ENCODE measurements around the gene CDH15. TPM values are rescaled to one million over a fixed set of nuclear protein-coding genes. Genes with fewer than 3 reads are reported as not detected.

The CDH15 gene
- total RNA-seq, 1 donor from 2014 or later = 0.06 TPM

DNA sequence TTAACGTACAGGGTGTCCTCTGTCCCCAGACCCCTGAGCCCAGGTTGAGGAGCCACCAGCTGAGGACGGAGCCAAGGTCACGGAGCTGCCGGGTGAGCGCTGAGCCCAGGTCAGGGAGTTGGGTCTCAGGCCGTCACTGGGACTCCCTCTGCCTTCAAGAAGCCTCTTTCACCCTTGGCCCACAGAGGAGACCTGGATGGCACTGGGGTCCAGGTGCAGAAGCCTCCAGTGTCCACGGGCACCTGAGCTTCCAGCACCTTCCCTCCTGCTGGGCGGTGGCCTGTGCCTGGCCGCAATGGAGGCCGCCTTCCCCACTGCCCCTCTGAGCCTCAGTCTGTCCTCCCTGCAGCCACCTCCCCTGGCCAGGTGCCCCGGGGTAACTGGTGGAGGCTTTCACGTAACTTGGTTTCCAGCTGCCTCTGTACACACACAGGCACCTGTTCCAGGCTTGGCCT is 31.6 kb upstream of the CDH15 start:
- no peak for DNase-seq (ENCODE audit: extremely low read depth, low read depth, low spot score)

DNA sequence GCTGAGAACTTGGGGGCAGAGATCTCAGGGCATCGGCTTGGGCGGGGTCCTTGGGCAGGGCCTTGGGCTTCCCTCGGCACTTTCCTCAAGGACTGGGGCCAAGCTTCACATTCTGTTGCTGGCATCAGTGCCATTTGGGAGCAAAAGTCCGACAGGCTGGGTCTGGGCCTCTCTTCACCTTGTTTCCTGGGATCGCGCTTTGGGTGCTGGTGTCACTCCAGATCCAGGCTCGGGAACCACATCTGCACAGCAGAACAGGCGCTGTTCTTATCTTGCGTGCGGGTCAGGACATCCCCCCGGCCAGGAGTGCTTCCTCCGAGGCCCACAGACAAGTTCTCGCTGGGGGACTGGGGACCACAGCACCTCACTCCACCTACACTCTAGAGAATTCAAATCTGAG is 31.1 kb upstream of the CDH15 start:
- DNase-seq (ENCODE audit: extremely low read depth, low read depth, low spot score) = no peak

DNA sequence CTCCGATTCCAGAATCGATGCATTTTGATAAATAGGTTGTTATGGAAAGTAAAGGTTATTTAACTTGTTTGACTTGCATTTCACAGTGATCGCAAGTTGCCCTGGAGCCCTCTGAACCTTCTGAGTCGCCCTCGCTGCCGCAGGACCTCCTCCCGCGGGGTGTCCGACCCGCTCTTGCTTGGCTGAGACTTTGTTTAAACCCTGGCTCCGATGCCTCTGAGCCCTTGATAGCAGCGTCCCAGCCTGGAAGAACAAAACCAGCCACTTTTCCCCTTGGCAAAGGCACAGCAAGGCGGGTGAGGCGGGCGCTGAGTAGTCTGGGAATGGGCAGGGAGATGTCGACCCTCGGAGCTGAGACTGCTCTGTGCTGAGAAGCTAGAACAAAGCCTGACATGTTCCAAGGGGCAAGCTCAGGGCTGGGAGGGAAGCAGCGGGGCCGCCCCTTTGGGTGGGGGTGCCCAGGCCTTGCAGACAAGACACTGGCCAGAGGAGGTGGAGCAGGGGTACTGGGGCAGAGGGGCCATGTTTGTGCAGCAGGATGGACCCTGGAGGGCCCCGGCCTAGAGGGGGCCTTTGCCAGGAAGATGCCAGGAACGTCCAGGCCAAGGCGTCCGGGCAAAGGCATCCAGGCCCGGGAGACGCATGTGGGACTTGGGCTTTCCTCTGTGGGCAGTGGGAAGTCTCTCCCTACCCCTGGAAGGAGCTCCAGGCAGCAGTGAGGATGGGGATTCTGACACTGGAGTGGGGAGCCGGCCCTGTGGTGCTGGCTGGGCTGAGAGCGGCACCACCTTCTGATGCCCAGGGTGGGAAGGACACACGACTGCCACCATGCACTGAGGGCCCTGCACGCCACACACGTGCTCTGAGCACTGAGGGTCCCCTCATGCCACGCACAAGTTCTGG is 30.3 kb upstream of the CDH15 start:
- DNase-seq (ENCODE audit: extremely low read depth, low read depth, low spot score) = no peak

DNA sequence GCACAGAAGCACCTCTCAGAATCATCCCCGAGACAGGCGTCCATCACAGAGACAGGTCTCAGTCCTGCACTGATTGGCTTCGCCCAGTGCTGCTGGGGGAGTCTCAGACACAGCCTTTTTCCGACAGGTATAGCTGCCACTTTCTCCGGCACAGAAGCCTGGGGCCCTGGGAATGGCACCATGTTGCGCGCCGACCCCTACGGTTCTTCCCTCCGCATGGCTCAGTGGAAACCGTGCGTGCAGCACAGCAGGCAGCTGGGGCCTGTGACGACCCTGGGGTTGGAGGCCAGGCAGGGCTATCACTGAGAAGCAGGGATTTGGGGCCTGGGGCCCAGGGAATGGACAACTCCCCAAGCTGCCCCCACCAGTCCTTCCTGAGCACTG is 29.7 kb upstream of the CDH15 start:
- DNase-seq (ENCODE audit: extremely low read depth, low read depth, low spot score) = no peak

DNA sequence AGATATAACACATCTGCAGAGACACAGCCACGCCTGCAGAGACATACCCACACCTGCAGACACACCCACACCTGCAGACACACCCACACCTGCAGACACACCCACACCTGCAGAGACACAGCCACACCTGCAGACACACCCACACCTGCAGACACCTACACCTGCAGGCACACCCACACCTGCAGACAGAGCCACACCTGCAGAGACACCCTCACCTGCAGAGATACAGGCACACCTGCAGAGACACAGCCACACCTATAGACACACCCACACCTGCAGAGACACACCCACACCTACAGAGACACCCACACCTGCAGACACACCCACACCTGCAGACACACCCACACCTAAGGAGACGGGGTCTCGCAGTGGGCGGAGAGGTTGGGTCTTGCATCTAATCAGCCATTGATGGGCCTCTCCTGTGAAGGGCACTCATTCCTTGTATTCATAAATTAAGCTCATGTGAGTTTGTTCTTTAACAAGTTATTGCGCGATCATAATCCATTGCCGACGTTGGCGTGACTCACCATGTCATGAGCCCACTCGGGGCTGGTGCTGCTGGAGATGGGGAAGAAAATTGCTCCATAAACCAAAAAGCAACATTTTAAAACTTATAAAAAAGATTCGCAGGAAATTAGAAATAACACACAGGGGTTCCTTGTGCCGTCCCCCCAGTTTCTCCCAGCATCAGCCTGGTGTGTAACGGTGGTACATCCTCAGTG is 28.9 kb upstream of the CDH15 start:
- no peak for DNase-seq (ENCODE audit: extremely low read depth, low read depth, low spot score)

DNA sequence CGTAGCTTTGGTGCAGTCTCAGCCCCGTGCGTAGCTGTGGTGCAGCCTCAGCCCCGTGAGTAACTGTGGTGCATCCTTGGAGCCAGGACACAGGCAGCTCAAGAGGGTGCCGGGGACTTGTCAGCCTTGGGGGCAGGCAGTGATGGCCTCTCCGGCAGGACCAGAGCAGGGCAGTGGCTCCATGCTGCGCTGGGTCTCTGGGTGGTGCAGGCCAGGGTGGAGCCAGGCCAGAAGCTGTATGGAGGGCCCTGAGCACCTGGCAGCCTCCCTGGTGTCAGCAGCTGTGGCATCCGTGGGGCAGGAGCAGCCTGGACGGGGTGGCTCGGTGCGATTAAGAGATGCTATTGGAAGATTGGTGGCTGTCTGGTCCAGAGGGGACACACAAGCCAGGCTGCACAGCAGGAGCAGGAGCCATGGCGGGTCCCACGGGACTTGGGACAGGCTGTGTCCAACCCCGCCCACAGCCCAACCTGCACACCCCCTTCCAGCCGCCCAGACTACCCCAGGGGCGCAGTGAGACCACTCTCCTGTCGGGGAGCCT is 28.3 kb upstream of the CDH15 start:
- DNase-seq (ENCODE audit: extremely low read depth, low read depth, low spot score) = no peak

DNA sequence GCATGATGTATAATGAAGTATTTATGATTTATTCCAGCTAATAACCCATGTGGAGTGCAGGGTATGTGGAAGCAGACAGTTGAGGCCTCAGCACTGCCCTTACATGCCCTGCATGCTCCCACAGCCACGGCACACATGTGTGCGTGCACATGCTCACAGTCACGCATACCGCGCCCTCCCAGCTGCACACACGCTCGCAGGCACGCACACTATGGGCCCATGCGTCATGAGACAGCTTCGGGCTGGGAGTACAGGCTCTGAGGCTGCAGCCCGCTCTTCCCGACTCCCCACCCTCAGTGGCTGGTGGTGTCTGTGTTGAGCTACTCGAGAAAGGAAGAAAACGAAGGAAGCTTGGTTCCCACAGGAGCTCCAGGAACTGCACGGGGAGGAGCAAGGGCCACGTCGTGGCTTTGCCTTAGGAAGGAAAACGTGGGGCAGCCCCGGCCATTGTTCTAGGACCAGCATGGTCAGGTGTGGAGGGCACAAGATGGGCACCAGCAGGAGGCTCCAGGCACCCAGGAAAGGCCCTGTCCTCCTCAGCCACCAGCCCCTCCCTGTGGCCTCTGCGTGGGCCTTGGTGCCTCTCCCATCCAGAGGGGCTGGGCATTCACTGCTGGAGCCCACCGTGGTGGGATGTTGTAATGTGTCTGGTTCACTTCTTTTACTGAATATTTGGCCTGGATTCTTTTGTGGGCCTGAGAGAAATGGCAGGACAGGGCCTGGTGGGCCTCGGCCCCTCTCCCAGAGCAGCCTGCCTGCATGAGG is 27.5 kb upstream of the CDH15 start:
- no peak for DNase-seq (ENCODE audit: extremely low read depth, low read depth, low spot score)

DNA sequence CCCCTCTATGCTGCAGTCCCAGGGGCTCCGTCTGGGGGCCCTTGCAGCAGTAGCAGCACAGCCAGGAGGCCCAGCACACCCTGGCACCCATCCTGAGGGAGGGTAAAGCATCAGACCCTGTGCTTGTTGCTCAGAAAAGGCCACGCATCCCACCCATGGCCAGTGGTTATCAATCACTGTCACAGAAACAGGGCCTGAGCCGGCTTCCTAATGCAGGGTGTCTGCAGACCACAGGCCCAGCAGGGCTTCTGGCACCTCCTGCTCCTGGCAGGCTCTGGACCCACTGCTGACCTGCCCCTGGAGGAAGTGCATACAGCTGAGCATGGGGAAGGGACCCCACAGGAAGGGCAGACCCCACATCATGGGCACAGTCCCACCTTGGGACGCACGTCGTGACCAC is 26.9 kb upstream of the CDH15 start:
- DNase-seq (ENCODE audit: extremely low read depth, low read depth, low spot score) = no peak

DNA sequence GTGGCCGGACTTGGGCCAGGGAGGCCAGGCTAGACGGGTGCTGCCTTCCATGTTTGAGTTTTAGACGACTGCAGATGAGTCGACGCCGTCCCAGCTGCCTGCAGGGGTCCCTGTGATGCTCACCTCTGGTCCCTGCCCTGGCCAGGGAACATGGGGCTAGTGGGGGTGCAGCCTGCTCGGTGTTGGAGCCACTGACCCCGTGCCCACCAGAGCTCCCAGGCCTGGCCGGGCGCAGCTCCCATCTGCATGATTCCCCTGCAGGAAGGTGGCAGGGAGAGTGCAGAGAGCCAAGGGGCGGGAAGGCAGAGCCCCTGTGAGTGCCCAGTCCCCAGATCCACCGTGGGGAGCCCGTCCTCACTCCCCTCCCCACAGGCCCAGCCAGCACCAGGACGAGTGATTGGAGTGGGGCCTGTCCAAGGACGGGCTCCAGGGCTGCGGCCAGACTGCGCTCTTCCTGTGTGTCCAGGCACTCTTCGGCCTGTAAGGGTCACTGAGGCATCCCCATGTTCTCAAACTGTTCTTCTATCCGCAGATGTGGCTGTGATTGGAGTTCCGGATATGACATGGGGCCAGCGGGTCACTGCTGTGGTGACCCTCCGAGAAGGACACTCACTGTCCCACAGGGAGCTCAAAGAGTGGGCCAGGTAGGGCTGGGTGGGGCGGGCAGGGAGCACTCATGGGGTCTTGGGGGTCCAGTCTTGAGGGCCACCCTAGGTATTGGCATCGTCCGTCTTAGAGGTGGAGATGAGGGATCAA is 26.0 kb upstream of the CDH15 start:
- no peak for DNase-seq (ENCODE audit: extremely low read depth, low read depth, low spot score)

DNA sequence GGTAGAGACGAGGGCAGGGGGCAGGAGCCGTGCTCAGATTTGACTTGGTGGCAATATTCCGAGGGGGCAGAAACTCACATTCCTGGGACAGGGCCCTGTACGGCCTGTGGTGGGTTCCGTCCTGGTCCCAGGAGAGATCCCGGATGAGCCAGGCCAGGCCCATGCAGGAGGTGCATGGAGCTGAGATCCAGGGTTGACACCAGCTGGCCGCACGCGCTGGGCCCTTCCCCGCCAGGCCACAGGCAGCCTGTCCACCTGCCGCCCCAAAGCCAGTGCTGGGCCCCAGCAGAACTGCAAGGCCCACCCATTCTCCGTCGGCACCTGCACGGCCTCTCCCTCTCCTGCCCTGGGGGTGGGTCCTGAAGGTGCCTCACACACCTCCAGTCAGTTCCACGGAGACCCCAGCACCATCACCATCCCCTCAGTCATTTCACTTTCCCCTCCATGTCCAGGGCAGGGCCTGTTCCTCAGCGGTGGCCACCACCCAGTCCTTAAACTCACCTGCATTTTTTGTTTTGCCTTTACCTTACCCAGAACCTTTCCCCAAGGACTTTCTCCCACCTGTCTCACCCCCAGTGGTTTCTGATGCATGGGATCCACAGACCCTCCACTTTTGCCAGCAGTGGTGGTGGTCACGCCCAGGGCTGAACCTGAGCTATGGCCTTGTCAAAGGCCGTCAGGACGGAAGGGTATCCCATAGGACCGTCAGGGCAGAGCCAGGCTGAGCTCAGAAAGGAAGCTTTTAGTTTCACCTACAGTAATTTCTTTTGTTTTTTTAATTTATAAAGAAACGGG is 25.1 kb upstream of the CDH15 start:
- DNase-seq (ENCODE audit: extremely low read depth, low read depth, low spot score) = no peak

DNA sequence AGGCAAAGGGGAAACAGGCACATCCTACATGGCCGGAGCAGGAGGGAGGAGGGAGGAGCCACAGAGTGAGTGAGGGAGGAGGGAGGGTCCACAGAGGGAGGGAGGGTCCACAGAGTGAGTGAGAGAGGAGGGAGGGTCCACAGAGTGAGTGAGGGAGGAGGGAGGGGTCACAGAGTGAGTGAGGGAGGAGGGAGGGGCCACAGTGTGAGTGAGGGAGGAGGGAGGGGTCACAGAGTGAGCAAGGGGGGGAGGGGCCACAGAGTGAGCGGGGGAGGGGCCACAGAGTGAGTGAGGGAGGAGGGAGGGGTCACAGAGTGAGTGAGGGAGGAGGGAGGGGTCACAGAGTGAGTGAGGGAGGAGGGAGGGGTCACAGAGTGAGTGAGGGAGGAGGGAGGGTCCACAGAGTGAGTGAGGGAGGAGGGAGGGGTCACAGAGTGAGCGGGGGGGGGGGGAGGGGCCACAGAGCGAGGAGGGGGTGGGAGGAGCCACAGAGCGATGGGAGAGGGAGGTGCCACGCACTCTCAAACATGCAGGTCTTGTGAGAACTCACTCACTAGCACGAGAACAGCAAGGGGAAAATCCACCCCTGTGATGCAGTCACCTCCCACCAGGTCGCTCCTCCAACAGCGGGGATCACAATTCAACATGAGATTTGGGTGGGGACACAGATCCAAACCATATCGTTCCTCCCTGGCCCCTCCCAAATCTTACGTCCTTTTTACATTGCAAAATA is 24.3 kb upstream of the CDH15 start:
- no peak for DNase-seq (ENCODE audit: extremely low read depth, low read depth, low spot score)

DNA sequence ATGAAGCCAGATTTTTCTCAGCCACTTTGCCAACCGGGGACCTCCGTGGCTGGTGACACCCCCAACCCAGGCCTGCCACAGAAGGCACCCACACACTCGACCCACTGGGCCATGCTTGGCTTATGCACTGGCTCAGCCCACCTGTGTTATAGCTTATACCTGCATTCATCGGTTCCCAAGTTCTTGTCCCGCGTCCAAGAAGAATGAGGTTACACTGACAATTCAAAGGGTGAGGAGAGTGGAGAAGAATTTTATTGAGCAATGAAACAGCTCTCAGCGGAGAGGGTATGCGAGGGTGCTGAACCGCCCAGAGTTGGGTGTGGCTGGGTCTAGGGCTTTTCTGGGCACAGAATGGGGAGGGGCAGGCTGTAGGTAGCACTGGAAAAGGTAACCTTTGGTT is 22.2 kb upstream of the CDH15 start:
- no peak for DNase-seq (ENCODE audit: extremely low read depth, low read depth, low spot score)

DNA sequence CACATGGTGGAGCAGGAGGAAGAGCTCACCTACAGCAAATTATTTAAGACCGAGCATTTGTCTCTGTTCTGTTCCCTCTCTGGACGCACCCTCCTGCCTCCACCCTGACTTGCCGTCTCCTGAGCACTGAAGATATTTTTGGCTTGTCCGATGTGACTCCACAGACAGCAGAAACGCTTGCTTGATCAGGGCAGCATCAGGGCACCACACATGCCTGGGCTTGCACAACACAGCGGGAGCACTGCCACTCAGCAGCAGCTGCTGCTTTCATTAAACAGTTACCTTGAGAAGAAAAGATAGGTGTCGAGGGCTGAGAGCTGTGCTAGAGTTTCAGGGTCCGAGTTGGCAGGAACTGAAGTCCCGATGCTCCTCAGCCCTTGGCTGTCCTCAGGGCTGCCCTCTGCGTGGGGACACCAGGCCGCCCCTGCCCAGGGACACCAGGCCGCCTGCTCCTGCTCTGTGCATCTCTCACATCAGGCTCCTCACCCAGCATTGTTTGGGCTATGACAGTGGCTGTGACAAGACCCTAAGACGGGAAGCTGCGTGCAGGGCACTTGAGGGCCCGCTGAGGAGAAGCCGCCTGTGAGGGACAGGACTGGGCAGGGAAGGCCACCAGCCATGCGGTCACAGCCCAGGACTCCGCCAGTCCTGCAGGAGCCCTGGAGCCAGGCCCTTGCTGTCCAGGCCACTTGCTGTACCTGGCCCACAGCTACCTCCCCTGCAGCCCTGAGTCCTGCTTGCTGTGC is 21.3 kb upstream of the CDH15 start:
- DNase-seq (ENCODE audit: extremely low read depth, low read depth, low spot score) = no peak

DNA sequence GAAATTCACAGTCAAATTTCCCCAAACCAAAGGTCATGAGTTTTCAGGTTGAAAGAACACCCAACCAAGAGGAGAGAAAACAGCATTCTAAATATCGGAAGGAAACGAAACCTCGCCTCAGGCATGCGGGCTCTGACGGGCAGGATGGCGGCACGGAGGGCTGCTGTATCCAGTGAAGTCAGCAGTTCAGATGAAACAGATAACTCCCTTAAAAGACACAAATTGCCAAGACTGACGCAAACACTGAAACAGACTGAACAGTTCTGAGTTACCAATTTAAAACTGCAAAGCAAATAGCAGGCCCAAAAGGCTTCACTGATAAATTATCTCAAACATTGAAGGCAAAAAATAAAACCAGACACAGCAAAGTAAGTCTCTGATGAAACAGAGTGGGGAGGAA is 20.6 kb upstream of the CDH15 start:
- DNase-seq (ENCODE audit: extremely low read depth, low read depth, low spot score) = no peak

DNA sequence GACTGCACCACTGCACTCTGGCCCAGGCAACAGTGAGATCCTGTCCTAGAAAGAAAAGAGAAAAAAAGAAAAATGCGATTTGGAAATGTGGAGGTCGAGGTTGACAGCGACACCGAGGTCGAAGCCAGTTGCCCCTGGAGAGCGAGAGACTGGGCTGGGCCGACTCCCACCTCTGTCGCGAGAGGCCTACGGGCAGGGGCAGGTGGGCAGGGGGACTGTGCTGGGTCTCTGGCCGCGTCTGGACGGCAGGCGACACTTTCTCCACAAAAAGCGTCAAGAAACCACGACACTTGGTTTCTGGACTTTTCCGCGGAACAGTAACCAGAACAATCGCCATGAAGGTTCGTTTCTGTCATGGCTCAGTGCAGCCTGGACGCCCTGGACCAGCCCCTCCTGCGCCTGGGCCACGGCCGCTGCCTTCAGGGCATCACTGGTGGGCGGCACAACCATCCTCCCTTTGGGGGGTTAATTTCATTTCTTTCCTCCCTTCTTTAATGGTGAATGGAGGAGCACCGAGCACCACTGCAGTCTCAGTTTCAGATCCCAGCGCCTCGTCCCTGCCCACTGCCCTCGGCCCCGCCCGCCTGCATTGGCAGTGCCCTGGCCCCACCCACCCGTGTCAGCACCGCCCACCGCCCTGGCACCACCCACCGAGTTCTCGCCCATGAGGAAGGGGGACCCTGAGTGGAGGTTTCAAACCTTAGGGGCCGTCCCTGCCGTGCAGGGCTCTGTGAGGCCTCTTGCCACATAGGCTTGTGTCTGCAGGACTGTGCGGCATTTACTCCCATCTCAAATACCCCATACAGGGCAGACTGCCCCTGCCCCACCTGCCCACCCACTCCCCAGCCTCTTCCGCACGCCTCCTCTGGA is 18.5 kb upstream of the CDH15 start:
- DNase-seq (ENCODE audit: extremely low read depth, low read depth, low spot score) = no peak

DNA sequence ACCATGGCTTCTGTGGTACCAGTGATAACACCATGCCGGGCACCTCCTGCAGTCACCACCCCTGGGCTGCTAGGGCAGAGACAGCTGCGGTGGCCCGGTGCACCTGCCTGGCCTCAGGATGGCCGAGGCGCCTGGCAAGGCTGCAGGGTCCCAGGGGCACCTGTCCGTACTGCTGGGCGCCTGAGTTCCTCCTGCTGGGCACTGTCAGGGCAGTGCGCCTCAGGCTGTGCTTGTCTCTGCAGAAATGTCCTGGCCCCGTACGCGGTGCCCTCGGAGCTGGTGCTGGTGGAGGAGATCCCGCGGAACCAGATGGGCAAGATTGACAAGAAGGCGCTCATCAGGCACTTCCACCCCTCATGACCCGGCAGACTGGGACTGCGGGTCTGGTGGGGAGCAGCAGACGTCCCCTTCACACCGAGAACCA is 17.7 kb upstream of the CDH15 start:
- no peak for DNase-seq (ENCODE audit: extremely low read depth, low read depth, low spot score)
